HG03060 (cell line): ENCODE measurements around the gene ADAM22.

Experiments
- ATAC-seq: cut with Tn5 transposase; IDR thresholded peaks from one replicate; pipeline ENCODE4 v1.9.1; 2021; ENCODE audit warnings: low read depth, moderate number of reproducible peaks; ENCODE audit not compliant: unreplicated experiment

ADAM22 gene

GRCh38 chr7:88243345-88243909 lies 309.4 kb downstream of the ADAM22 start:
- ATAC-seq: peak; percentile 70

- no peak for ATAC-seq
Observed at GRCh38 chr7:88244258-88244657, 310.2 kb downstream of the ADAM22 start.
